Esophagus muscularis mucosa (tissue), 4 donors: ENCODE results near the gene GRID1. TPM values are rescaled to one million over a fixed set of nuclear protein-coding genes. Genes with fewer than 3 reads are reported as not detected.

ENCODE experiments used
- DNase-seq: peaks from one replicate; pipeline ENCODE4 v3.0.0-alpha.2; 2017; ENCODE audit errors: extremely low spot score
- H3K27ac ChIP-seq, 4 donors: fragments of 200-600 bp; sonication (generic); replicated peaks in 1 of 4; 1 replicate in 3 of 4; 2 replicates in 1 of 4; pipeline ENCODE4 v1.5.1; 2016 to 2019; ENCODE audit warnings: mild to moderate bottlenecking in 1 of 4
- H3K27me3 ChIP-seq, 4 donors: fragments of 200-600 bp; sonication (generic); one replicate each; pipeline versions ENCODE4 v1.5.1 to v1.6.0; 2016 to 2019
- H3K36me3 ChIP-seq, 4 donors: fragments of 200-600 bp; sonication (generic); one replicate each; pipeline ENCODE4 v1.5.1; 2016 to 2019
- H3K4me1 ChIP-seq, 4 donors: fragments of 200-600 bp; sonication (generic); one replicate each; pipeline ENCODE4 v1.5.1; 2016 to 2019
- H3K4me3 ChIP-seq, 4 donors: fragments of 200-600 bp; sonication (generic); 1 replicate in 2 of 4; 2 replicates in 2 of 4; pipeline ENCODE4 v1.5.1; 2016 to 2019; ENCODE audit warnings: mild to moderate bottlenecking in 4 of 4, moderate library complexity in 1 of 4
- H3K9me3 ChIP-seq, 4 donors: fragments of 200-600 bp; sonication (generic); 1 replicate in 3 of 4; 2 replicates in 1 of 4; pipeline ENCODE4 v1.5.1; 2016 to 2019
- EP300 ChIP-seq: sonication (generic); formaldehyde crosslinking; IDR thresholded peaks from one replicate; pipeline ENCODE4 v1.6.1; 2017; ENCODE audit warnings: antibody characterized with exemption
- POLR2A ChIP-seq: fragments of 450-650 bp; IDR thresholded peaks from one replicate; pipeline ENCODE4 v1.6.1; 2017; ENCODE audit warnings: antibody characterized with exemption, moderate library complexity, mild to moderate bottlenecking, low read depth
- POLR2AphosphoS5 ChIP-seq, 2 donors: sonication (generic); formaldehyde crosslinking; IDR thresholded peaks; one replicate each; pipeline ENCODE4 v1.6.1; 2017; ENCODE audit warnings: antibody characterized with exemption in 2 of 2
- WGBS: methylation state at CpG from one replicate; pipeline ENCODE4 v1.1.5; 2018; 5-methylcytosine and 5-hydroxymethylcytosine counted together
- intact Hi-C: fragments of 100-400 bp; cut with DNase I; formaldehyde crosslinking; loops from one replicate; pipeline ENCODE4 v1.15.1; 2023
- total RNA-seq, 4 donors: library from RNA; depleted of rRNA; stranded (reverse); fragments of >200 nt; gene quantifications; one replicate each; pipeline versions ENCODE4 v1.1.0 to v1.2.1, GENCODE V29; 2016
- TF ChIP-seq, protein P1 (sequence below), 3 experiments: fragments of 200-600 bp in 2 of 3; fragments of 450-650 bp in 1 of 3; sonication (generic) in 2 of 3; IDR thresholded peaks; one replicate each; pipeline ENCODE4 v1.5.1; 2017 to 2019; ENCODE audit warnings: antibody characterized with exemption in 3 of 3, mild to moderate bottlenecking in 2 of 3, moderate library complexity in 1 of 3

The GRID1 gene
- total RNA-seq, 4 donors from 2014 or later: under 0.01 to 1.3 (median 1.1) TPM

DNA sequence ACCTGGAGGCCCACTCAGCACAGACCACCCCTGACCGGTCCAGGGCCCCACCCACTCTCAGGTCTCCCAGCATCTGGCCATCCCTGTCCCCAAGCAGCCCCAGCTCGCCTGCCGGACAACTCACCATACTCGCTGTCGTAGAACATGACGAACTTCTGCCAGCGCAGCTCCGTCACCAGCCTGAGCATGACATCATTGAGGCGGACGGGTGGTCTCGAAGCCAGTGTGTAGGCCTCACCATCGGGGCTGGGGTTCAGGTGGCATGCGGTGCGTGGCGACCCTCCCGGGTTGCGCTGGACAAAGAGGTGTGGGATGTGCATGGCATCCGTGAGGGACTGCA, 160.4 kb downstream of the GRID1 start:
- Histone ChIP-seq H3K9me3 (no peaks in the 10 kb centered on the region), H3K27me3 (no peaks in the 10 kb centered on the region), H3K36me3 (no peaks in the 10 kb centered on the region), H3K4me3 (no peak overlapping the region), H3K4me1 (no peaks in the 10 kb centered on the region), H3K27ac (no peak overlapping the region)
- TF ChIP-seq, protein P1, sequence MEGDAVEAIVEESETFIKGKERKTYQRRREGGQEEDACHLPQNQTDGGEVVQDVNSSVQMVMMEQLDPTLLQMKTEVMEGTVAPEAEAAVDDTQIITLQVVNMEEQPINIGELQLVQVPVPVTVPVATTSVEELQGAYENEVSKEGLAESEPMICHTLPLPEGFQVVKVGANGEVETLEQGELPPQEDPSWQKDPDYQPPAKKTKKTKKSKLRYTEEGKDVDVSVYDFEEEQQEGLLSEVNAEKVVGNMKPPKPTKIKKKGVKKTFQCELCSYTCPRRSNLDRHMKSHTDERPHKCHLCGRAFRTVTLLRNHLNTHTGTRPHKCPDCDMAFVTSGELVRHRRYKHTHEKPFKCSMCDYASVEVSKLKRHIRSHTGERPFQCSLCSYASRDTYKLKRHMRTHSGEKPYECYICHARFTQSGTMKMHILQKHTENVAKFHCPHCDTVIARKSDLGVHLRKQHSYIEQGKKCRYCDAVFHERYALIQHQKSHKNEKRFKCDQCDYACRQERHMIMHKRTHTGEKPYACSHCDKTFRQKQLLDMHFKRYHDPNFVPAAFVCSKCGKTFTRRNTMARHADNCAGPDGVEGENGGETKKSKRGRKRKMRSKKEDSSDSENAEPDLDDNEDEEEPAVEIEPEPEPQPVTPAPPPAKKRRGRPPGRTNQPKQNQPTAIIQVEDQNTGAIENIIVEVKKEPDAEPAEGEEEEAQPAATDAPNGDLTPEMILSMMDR (IDR thresholded peaks at IDR 0.05): no peak
- TF ChIP-seq POLR2A (no peak), EP300 (no peak), POLR2AphosphoS5 (IDR thresholded peaks at IDR 0.05) (no peak)
- DNase-seq: no peak
- intact Hi-C loops: no loop called here
- 93% methylated on average over 17 of the region's 18 CpGs for WGBS

DNA sequence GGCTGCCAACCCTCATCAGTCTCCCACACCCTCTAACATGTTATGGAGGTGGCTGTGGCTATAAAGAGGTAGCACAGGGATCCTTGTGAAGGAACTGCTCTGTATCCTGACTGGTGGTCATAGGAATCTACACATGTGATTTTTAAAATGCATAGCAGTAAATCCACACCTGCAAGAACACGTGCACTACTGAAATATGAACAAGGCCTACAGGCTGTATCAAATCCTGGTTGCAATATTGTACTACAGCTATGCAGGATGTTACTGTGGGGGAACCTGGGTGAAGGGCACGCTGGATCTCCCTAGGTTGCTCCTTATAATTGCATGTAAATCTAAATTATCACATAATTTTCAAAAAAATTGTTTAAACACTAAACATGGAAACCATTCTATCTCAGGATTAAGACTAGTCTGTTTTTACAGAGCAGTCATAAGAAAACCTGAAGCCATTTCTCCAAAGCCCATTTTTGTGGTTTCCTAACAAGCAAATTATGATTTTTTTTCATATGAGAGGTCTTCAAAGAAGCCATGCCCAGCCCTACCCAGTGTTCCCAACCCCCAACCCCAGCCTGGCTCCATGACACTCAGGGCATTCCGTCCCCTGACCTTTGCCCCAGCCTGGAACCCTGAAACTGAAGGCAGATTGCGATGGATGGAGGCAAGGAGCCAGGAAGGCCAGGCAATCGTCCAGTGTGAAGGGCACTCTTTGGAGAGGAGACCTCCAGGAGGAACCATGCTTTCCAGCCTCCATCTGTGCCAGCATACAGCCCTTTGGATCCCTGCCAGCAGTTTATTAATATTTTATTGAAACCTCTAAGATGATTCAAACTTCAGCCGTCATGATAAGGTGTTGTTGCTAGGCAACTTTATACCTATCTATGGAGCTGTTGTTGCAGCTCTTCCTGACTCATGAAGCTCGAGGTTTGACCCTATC, 161.0 kb downstream of the GRID1 start:
- no peaks in the 10 kb centered on the region for H3K27me3 ChIP-seq
- intact Hi-C loops: no loop called here
- H3K36me3 ChIP-seq: no peaks in the 10 kb centered on the region
- DNase-seq: no peak
- H3K9me3 ChIP-seq: no peaks in the 10 kb centered on the region
- no peaks in the 10 kb centered on the region for H3K4me1 ChIP-seq
- H3K4me3 ChIP-seq: no peak overlapping the region
- 79% methylated on average over 7 of the region's 7 CpGs for WGBS
- TF ChIP-seq POLR2AphosphoS5 (IDR thresholded peaks at IDR 0.05) (no peak), EP300 (no peak), POLR2A (no peak)
- TF ChIP-seq, protein P1 (IDR thresholded peaks at IDR 0.05): no peak
- no peak overlapping the region for H3K27ac ChIP-seq

DNA sequence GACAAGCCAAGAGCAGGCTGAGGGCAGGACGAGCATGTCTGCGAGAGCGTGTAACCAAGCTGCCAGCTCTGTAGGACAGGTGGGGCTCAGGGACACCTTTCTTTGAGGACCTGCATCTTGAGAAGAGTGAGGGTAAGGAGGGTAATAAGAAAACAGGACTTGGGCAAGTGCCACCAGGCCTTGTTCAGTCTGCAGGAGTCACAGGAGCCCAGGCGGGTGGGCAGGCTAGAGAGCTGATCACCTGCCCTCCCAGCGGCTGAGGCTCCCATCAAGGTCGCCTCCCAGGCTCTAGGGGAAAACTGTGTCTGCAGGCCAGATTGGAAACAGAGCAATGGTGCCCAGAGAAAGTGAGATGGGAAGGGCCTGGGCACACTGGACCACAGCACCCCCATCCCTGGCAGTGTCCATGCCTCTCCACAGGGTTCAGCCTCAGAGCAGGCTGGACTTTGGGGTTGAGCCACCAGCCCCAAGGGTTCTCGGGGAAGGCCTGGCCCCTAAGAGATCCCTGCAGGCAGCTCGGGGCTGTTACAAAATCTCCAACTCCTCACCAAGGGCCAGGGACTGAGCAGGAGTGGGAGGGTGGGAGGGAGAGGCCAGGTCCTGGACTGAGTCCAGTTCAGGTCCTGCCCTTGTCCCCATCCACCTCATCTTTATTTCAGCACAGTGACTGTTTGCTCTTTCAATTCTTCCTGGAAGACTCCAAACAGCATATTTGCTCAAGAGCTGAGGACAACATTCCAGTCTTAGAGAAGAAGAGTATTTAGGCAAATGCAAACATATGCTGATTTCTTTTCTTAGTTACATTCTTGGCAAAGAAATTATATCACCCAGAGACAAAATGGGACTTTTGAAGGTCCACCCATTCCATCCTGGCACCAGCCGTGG, 161.9 kb downstream of the GRID1 start:
- WGBS: 79% methylated on average over 9 of the region's 9 CpGs

GRCh38 chr10:86203162-86203905, 163.3 kb downstream of the GRID1 start:
- WGBS: 45% methylated on average over 9 of the region's 11 CpGs
- Histone ChIP-seq H3K36me3 (no peaks in the 10 kb centered on the region), H3K27me3 (no peaks in the 10 kb centered on the region), H3K9me3 (no peaks in the 10 kb centered on the region), H3K4me3 (no peak overlapping the region), H3K27ac (no peak overlapping the region), H3K4me1 (no peaks in the 10 kb centered on the region)
- DNase-seq: no peak
- intact Hi-C loops: no loop called here
- TF ChIP-seq EP300: no peak
- TF ChIP-seq, protein P1 (IDR thresholded peaks at IDR 0.05): no peak
- no peak for TF ChIP-seq POLR2AphosphoS5 (IDR thresholded peaks at IDR 0.05)
- TF ChIP-seq POLR2A: no peak

More for the DNA sequence above, 161.9 kb downstream of the GRID1 start:
- Histone ChIP-seq H3K4me3 (no peak overlapping the region), H3K4me1 (no peaks in the 10 kb centered on the region), H3K27ac (no peak overlapping the region), H3K9me3 (no peaks in the 10 kb centered on the region), H3K36me3 (no peaks in the 10 kb centered on the region), H3K27me3 (no peaks in the 10 kb centered on the region)
- DNase-seq: no peak
- intact Hi-C loops: no loop called here
- TF ChIP-seq, protein P1 (IDR thresholded peaks at IDR 0.05): no peak
- no peak for TF ChIP-seq POLR2A
- TF ChIP-seq POLR2AphosphoS5 (IDR thresholded peaks at IDR 0.05): no peak
- TF ChIP-seq EP300: no peak
